HCT116 (cell line): ENCODE measurements around the gene GRM2.

Experiments used
- CTCF ChIP-seq, 3 experiments: fragments of 200-600 bp in 1 of 3; sonication (generic) in 1 of 3; IDR thresholded peaks in 2 of 3; conservative IDR thresholded peaks in 1 of 3; 2 replicates each; pipeline ENCODE4 v1.5.1; 2012 to 2017; ENCODE audit warnings: low read depth in 2 of 3, low read length in 2 of 3, antibody characterized with exemption in 1 of 3, borderline replicate concordance in 1 of 3, control low read depth in 1 of 3, mild to moderate bottlenecking in 1 of 3, mixed read lengths in 1 of 3, mixed run types in 1 of 3, moderate library complexity in 1 of 3; ENCODE audit not compliant: insufficient read depth in 1 of 3
- YY1 ChIP-seq: IDR thresholded peaks from 2 replicates; pipeline ENCODE4 v1.6.1; 2011; ENCODE audit warnings: low read length, low read depth, moderate library complexity, mild to moderate bottlenecking; ENCODE audit not compliant: insufficient replicate concordance; ENCODE audit errors: extremely low read depth

DNA sequence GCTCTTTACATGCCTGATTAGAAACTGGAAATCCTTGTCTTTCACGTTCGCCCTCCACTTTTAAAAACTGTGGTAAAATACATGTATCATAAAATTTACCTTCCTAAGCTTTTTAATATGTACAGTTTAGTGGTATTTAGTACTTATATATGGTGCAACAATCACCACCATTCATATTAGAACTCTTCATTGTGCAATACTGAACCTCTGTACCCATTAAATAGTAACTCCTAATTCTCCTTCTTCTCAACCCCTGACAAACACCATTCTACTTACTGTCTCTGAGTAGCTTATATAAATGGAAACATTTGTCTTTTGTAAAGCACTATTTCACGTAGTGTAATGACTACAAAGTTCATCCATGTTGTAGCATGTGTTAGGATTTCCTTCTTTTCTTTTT, 28.2 kb downstream of the GRM2 start:
- TF ChIP-seq CTCF (IDR thresholded peaks at IDR 0.05 in 2 of 3, conservative IDR thresholded peaks at IDR 0.05 in 1 of 3; ENCODE audit: borderline replicate concordance in 1 of 3, insufficient read depth in 1 of 3, low read depth in 2 of 3, low read length in 2 of 3) (no peak), YY1 (no peak)
